A549 (cell line): ENCODE data around the gene NCEH1.

Experiments
- CBX2 ChIP-seq: fragments of 200-600 bp; sonication (generic); IDR thresholded peaks from 2 replicates; pipeline ENCODE4 v1.6.1; 2016; ENCODE audit warnings: low read depth, mild to moderate bottlenecking, borderline replicate concordance
- EP300 ChIP-seq, 2 experiments: fragments of >200 bp; sonication (Bioruptor Twin); formaldehyde crosslinking; IDR thresholded peaks; 2 replicates in 1 of 2; 3 replicates in 1 of 2; pipeline ENCODE4 v1.6.1; 2016 to 2017
- HMGXB4 ChIP-seq: fragments of 250-450 bp; sonication (Bioruptor Pico); IDR thresholded peaks from 2 replicates; pipeline ENCODE4 v1.5.0; 2021; ENCODE audit warnings: mild to moderate bottlenecking, moderate library complexity, borderline replicate concordance
- MAZ ChIP-seq: fragments of 150-350 bp; IDR thresholded peaks from 2 replicates; pipeline ENCODE4 v1.6.1; 2014; ENCODE audit warnings: antibody characterized with exemption, low read depth, low read length, borderline replicate concordance
- RAD21 ChIP-seq, 2 experiments: fragments of >200 bp in 1 of 2; sonication (Bioruptor Twin) in 1 of 2; formaldehyde crosslinking in 1 of 2; IDR thresholded peaks in 1 of 2; conservative IDR thresholded peaks in 1 of 2; 2 replicates in 1 of 2; 3 replicates in 1 of 2; pipeline ENCODE4 v1.6.1; 2012 to 2018; ENCODE audit warnings: inconsistent platforms in 1 of 2
- REST ChIP-seq: fragments of 200-600 bp; sonication (generic); IDR thresholded peaks from 2 replicates; pipeline ENCODE4 v1.6.1; 2016; ENCODE audit warnings: antibody characterized with exemption, mild to moderate bottlenecking, moderate library complexity
- USF2 ChIP-seq: fragments of 450-650 bp; IDR thresholded peaks from 2 replicates; pipeline ENCODE4 v1.6.1; 2014; ENCODE audit warnings: antibody characterized with exemption
- TF ChIP-seq, protein P1 (sequence below): fragments of >200 bp; sonication (Bioruptor Twin); formaldehyde crosslinking; IDR thresholded peaks from 3 replicates; pipeline ENCODE4 v1.5.1; 2016

DNA sequence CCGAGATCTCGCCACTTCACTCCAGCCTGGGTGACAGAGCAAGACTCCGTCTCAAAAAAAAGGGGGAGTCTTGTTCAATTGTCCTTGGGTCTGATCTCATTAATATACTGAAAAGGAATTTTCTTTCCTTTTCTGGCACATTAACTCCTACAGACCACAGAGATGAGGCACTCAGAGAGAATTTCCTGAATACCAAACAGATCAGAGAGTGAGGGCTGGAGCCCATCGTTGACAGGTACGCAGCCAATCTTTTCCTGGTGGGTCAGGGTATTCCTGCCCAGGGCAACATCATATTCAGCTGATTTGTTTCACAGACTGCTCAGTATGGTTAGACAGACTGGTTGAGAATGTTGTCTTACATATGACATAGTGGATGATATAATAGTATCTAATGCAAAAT, 104.8 kb downstream of the NCEH1 start:
- TF ChIP-seq HMGXB4 (CRISPR knock-in tag) (no peak), RAD21 (conservative IDR thresholded peaks at IDR 0.05 in 1 of 2, IDR thresholded peaks at IDR 0.05 in 1 of 2) (no peak), CBX2 (no peak), MAZ (no peak), EP300 (IDR thresholded peaks at IDR 0.05) (no peak), USF2 (no peak), REST (no peak)
- TF ChIP-seq, protein P1, sequence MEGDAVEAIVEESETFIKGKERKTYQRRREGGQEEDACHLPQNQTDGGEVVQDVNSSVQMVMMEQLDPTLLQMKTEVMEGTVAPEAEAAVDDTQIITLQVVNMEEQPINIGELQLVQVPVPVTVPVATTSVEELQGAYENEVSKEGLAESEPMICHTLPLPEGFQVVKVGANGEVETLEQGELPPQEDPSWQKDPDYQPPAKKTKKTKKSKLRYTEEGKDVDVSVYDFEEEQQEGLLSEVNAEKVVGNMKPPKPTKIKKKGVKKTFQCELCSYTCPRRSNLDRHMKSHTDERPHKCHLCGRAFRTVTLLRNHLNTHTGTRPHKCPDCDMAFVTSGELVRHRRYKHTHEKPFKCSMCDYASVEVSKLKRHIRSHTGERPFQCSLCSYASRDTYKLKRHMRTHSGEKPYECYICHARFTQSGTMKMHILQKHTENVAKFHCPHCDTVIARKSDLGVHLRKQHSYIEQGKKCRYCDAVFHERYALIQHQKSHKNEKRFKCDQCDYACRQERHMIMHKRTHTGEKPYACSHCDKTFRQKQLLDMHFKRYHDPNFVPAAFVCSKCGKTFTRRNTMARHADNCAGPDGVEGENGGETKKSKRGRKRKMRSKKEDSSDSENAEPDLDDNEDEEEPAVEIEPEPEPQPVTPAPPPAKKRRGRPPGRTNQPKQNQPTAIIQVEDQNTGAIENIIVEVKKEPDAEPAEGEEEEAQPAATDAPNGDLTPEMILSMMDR = no peak
